Activated T-helper 2 cell treated with anti-CD3 and anti-CD28 coated beads, Interferon-gamma antibody, Interleukin-2, Interleukin-4, amounts not matched to agents 10 μg/mL and 5 μg/mL and 100 μg/mL, durations not matched to agents 14 hours and 24 hours and 36 hours (primary cell): ENCODE measurements around the gene ALK. TPM values are rescaled to one million over a fixed set of nuclear protein-coding genes. Genes with fewer than 3 reads are reported as not detected.

Experiments used
- DNase-seq: peaks from one replicate; pipeline ENCODE4 v3.0.0; 2021; ENCODE audit warnings: low spot score
- H3K27ac Mint-ChIP-seq: one replicate; pipeline ENCODE4 v1.8.0; 2021; ENCODE audit warnings: mixed read lengths
- H3K27me3 Mint-ChIP-seq: one replicate; pipeline ENCODE4 v1.8.0; 2021; ENCODE audit warnings: low read depth, mixed read lengths
- H3K36me3 Mint-ChIP-seq: one replicate; pipeline ENCODE4 v1.8.0; 2021; ENCODE audit warnings: low read depth, mixed read lengths
- H3K4me1 Mint-ChIP-seq: one replicate; pipeline ENCODE4 v1.8.0; 2021; ENCODE audit warnings: low read depth, mixed read lengths
- H3K4me3 Mint-ChIP-seq: one replicate; pipeline ENCODE4 v1.8.0; 2021; ENCODE audit warnings: low read depth, mild to moderate bottlenecking, moderate library complexity, mixed read lengths
- H3K9me3 Mint-ChIP-seq: one replicate; pipeline ENCODE4 v1.8.0; 2021; ENCODE audit warnings: mixed read lengths
- intact Hi-C: fragments of 100-400 bp; cut with micrococcal nuclease; formaldehyde crosslinking; loops from one replicate; pipeline ENCODE4 v1.15.1; 2023
- total RNA-seq: library from RNA; stranded (reverse); gene quantifications from 2 replicates; pipeline ENCODE4 v1.2.3, GENCODE V29; 2022

Gene ALK
- total RNA-seq, 1 donor from 2014 or later = not detected

DNA sequence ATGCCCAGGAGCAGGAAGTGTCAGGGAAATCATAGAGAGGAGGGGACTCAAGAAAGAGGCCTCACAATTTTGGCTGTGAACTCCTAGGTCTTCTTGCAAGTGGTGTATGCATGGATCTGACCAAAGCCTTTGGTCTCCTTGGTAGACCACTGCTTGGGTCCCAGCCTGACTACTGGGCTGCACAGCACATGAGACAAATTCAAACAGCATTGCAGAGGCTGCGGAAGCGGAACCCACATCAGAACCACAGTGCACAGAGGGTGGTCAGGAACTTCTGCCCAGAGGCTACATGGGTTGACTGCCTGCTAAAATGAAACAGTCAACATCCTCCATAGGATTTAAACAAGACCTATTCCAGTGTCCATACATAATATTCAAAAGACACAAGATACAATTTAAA lies 766.8 kb downstream of the ALK start:
- Mint-ChIP-seq H3K9me3 (no peaks in the 10 kb centered on the region), H3K36me3 (peaks cover 62% of the 10 kb centered on the region), H3K27me3 (no peaks in the 10 kb centered on the region), H3K27ac (no peak overlapping the region), H3K4me3 (no peak overlapping the region), H3K4me1 (no peaks in the 10 kb centered on the region)
- intact Hi-C loops = no loop called here
- DNase-seq = no peak

DNA sequence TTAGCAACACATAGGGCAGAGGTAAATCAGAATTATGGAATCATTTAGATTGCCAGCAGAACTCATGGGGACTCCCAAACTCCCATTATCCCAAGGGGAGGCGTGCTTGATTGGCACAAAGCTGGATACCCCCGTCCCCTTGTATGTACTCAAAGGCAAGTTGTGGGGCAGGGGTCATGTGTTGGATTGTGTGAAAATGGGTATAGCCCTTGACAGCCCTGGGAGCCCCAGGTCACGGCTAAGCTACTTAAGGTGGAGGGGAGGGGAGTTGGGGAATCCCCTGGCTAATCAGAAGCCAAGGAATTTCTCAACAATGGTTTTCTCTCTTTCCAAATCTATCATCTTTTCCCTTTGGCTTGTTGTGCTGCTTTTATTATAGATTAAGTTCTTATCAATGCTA lies 773.4 kb downstream of the ALK start:
- no peak overlapping the region for H3K27ac Mint-ChIP-seq
- intact Hi-C loops = no loop called here
- H3K36me3 Mint-ChIP-seq = peaks cover 43% of the 10 kb centered on the region
- H3K4me1 Mint-ChIP-seq = no peaks in the 10 kb centered on the region
- no peaks in the 10 kb centered on the region for H3K27me3 Mint-ChIP-seq
- DNase-seq = no peak
- no peak overlapping the region for H3K4me3 Mint-ChIP-seq
- no peaks in the 10 kb centered on the region for H3K9me3 Mint-ChIP-seq

DNA sequence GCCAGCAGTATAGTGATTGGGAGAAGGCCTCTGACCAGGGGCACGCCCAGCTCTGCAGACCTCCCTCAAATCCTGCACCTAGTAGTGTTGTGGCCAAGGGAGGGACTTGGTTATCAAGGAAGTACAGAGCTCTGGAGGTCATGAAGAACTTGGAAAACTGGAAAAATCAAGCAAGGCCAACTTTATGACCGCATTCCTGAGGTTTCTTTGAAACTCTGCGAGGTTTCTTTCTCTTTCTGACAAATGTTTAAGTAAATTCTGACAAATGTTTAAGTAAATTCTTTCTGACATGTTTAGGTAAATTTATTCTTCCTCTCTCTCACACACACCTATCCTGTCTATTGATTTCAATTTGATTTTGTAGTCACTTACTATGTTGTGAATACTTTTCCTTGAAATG lies 775.2 kb downstream of the ALK start:
- intact Hi-C loops = no loop called here
- no peak for DNase-seq
- H3K9me3 Mint-ChIP-seq = peaks cover under 1% of the 10 kb centered on the region
- H3K4me1 Mint-ChIP-seq = peaks cover 1% of the 10 kb centered on the region
- H3K36me3 Mint-ChIP-seq = peaks cover 39% of the 10 kb centered on the region
- H3K27me3 Mint-ChIP-seq = no peaks in the 10 kb centered on the region
- no peak overlapping the region for H3K4me3 Mint-ChIP-seq
- no peak overlapping the region for H3K27ac Mint-ChIP-seq

DNA sequence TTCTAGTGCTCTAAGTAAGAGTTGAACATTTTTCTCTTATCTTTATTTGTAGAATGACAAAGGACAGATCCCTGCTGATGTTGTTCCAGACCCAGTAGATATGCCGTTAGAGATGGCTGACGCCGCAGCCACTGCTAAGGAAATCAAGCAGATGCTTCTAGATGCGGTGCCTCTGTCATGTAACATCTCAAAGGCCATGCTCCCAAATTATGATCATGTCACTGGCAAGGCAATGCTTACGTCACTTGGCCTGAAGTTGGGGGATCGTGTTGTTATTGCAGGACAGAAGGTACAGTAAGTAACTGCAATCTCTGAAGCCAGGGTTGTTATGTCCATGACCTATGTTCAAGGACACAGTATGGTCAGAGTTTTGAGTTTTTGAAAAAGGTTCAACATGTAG lies 777.7 kb downstream of the ALK start:
- intact Hi-C loops = no loop called here

More for the DNA sequence above, 777.7 kb downstream of the ALK start:
- Mint-ChIP-seq H3K4me3 (no peak overlapping the region), H3K36me3 (peaks cover 61% of the 10 kb centered on the region), H3K27ac (no peak overlapping the region), H3K27me3 (no peaks in the 10 kb centered on the region), H3K4me1 (peaks cover 18% of the 10 kb centered on the region), H3K9me3 (peaks cover 19% of the 10 kb centered on the region)
- no peak for DNase-seq

Other genes starting within 250 kb of the ALK start
- 24.1 and 27.8 TPM in 2 replicates for gene YPEL5, start 225.4 kb upstream of the ALK start, total RNA-seq